ENCODE results near the gene ANXA6. TPM values are rescaled to one million over a fixed set of nuclear protein-coding genes. Genes with fewer than 3 reads are reported as not detected.

ANXA6 gene
- total RNA-seq, 1 donor from 2014 or later, result 143 TPM

- TF ChIP-seq CTCF (IDR thresholded peaks at IDR 0.05), result no peak
- intact Hi-C loops (cut with DNase I), result no loop called here
- DNase-seq (no peak), ATAC-seq (no peak)
- H3K4me1 ChIP-seq, result peaks cover 66% of the 10 kb centered on the region
- H3K27me3 ChIP-seq, result no peaks in the 10 kb centered on the region
- H3K9me3 ChIP-seq, result no peaks in the 10 kb centered on the region
- peak overlapping the region; percentile 82 for H3K27ac ChIP-seq
- H3K4me3 ChIP-seq, result peak overlapping the region; percentile 71
- H3K36me3 ChIP-seq, result no peaks in the 10 kb centered on the region
Observed at GRCh38 chr5:151154931-151155774, 2.4 kb downstream of the ANXA6 start.

DNA sequence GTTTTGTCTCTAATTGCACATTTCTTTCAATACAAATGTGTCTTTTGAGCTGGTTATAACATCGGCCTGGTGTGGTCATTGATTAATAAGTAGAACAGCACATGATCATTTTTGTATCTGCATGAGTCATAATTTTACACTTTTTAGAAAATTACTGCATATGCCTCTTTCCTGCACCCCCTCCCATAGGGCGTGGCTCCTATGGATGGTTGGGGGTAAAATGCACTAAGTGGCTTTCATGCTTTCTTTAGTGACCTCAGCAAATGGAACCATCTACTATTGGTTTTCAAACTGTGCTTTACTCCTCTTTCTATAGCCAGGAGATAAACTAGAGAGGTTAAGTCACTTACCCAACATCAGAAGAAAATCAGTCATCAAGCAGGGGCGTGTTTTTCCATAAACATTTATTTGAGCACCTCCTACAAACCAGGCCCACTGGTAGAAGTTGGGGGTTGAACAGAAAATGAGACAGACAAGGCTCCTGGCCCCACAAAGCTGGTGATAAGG is 3.8 kb downstream of the ANXA6 start:
- DNase-seq, result no peak
- Histone ChIP-seq H3K27me3 (no peaks in the 10 kb centered on the region), H3K4me1 (peaks cover 74% of the 10 kb centered on the region), H3K4me3 (no peak overlapping the region), H3K27ac (no peak overlapping the region), H3K9me3 (no peaks in the 10 kb centered on the region), H3K36me3 (no peaks in the 10 kb centered on the region)
- intact Hi-C loops (cut with DNase I), result no loop called here
- TF ChIP-seq CTCF (IDR thresholded peaks at IDR 0.05), result no peak
- no peak for ATAC-seq

- Histone ChIP-seq H3K9me3 (no peaks in the 10 kb centered on the region), H3K27ac (no peak overlapping the region), H3K4me1 (peaks cover 70% of the 10 kb centered on the region), H3K27me3 (no peaks in the 10 kb centered on the region), H3K4me3 (no peak overlapping the region), H3K36me3 (no peaks in the 10 kb centered on the region)
- TF ChIP-seq CTCF (IDR thresholded peaks at IDR 0.05), result no peak
- intact Hi-C loops (cut with DNase I), result no loop called here
- ATAC-seq (no peak), DNase-seq (no peak)
Observed at GRCh38 chr5:151153300-151153699, 4.3 kb downstream of the ANXA6 start.

DNA sequence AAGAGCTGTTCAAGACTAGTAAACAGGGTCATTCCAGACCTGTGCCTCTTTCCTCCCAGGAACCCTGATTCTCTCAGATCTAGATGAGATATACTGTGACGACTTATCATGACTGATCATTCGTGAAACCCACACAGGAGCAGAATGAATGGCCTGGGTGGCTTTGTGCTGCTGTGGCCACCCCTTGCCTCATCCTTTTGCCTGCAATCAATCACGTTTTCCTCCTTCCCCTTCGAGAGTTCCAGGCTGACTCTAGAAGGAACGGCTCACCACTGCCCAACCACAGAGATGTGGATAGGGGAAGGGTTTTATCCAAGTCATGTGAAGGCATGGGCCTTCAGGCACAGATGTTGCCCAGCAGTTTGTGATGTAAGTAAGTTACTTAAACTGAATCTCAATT is 5.8 kb downstream of the ANXA6 start:
- Histone ChIP-seq H3K4me3 (no peak overlapping the region), H3K4me1 (peaks cover 69% of the 10 kb centered on the region), H3K27ac (peak overlapping the region; percentile 58), H3K36me3 (peaks cover 8% of the 10 kb centered on the region), H3K27me3 (no peaks in the 10 kb centered on the region), H3K9me3 (no peaks in the 10 kb centered on the region)
- DNase-seq, result no peak
- no peak for TF ChIP-seq CTCF (IDR thresholded peaks at IDR 0.05)
- intact Hi-C loops (cut with DNase I), result no loop called here
- ATAC-seq, result peak; percentile 83

GRCh38 chr5:151151263-151151660 is 6.3 kb downstream of the ANXA6 start:
- Histone ChIP-seq H3K27me3 (no peaks in the 10 kb centered on the region), H3K4me1 (peaks cover 71% of the 10 kb centered on the region), H3K4me3 (no peak overlapping the region), H3K9me3 (no peaks in the 10 kb centered on the region), H3K36me3 (peaks cover 13% of the 10 kb centered on the region), H3K27ac (peak overlapping the region; percentile 58)
- no peak for TF ChIP-seq CTCF (IDR thresholded peaks at IDR 0.05)
- intact Hi-C loops (cut with DNase I), result no loop called here
- DNase-seq (no peak), ATAC-seq (no peak)
